A549 (cell line): ENCODE data around the gene PCDHA11. TPM values are rescaled to one million over a fixed set of nuclear protein-coding genes. Genes with fewer than 3 reads are reported as not detected.
"Not testable (repeated sequence)": the region's sequence is repeated elsewhere in the genome, so short reads cannot be mapped to it uniquely, and the experiment has no call there.

Source experiments
- ATAC-seq, 2 experiments: fragments of 200-7000 bp in 1 of 2; fragments of >200 bp in 1 of 2; cut with Nextera tagmentation in 1 of 2; cut with Tn5 transposase in 1 of 2; 3 replicates each; pipeline versions ENCODE4 v1.8.0 to v1.9.1; 2018 to 2020; ENCODE audit warnings: mild to moderate bottlenecking in 1 of 2, moderate library complexity in 1 of 2
- CTCF ChIA-PET: fragments of 300-600 bp; sonication (Branson Sonifier 250); formaldehyde crosslinking; extraction: SDS; loops from one replicate; lab custom pipeline; 2021; ENCODE audit warnings: antibody characterized with exemption, inconsistent platforms; lab: Yijun Ruan, JAX
- POLR2A ChIA-PET: fragments of 350-600 bp; formaldehyde crosslinking; extraction: SDS; loops from one replicate; lab custom pipeline; 2021; ENCODE audit warnings: antibody characterized with exemption, inconsistent platforms; lab: Yijun Ruan, JAX
- DNase-seq, 2 experiments: peaks; one replicate each; pipeline versions ENCODE4 v3.0.0 to v3.0.0-alpha.2; 2011 to 2016; ENCODE audit warnings: low read depth in 1 of 2, low spot score in 1 of 2
- FAIRE-seq: peaks from 2 replicates; lab custom pipeline; 2011; peaks lifted over from hg19 to GRCh38; lab: Jason Lieb, UNC
- H3K27ac ChIP-seq, 2 experiments: fragments of >200 bp; sonication (Bioruptor Twin); formaldehyde crosslinking; 3 replicates each; pipeline ENCODE4 v1.5.1; 2016 to 2017
- H3K4me1 ChIP-seq: fragments of >200 bp; sonication (Bioruptor Twin); formaldehyde crosslinking; 3 replicates; pipeline ENCODE4 v1.6.1; 2016
- H3K4me2 ChIP-seq: fragments of >200 bp; sonication (Bioruptor Twin); formaldehyde crosslinking; 3 replicates; pipeline ENCODE4 v1.6.1; 2016
- H3K4me3 ChIP-seq: fragments of >200 bp; sonication (Bioruptor Twin); formaldehyde crosslinking; 3 replicates; pipeline ENCODE4 v1.5.1; 2016
- H3K9me3 ChIP-seq: fragments of >200 bp; sonication (Bioruptor Twin); formaldehyde crosslinking; 3 replicates; pipeline ENCODE4 v1.6.1; 2016
- ATOH8 ChIP-seq: fragments of 250-450 bp; sonication (Bioruptor Pico); IDR thresholded peaks from 2 replicates; pipeline ENCODE4 v1.5.0; 2020; ENCODE audit warnings: low read depth, mild to moderate bottlenecking, moderate library complexity
- CTCF ChIP-seq: fragments of >200 bp; sonication (Bioruptor Twin); formaldehyde crosslinking; IDR thresholded peaks from 3 replicates; pipeline ENCODE4 v1.5.1; 2016
- ELK1 ChIP-seq: fragments of 150-350 bp; IDR thresholded peaks from 2 replicates; pipeline ENCODE4 v1.6.1; 2014; ENCODE audit warnings: low read depth, mild to moderate bottlenecking, low read length
- MYC ChIP-seq: IDR thresholded peaks from 2 replicates; pipeline ENCODE4 v1.6.1; 2012; ENCODE audit warnings: mild to moderate bottlenecking, inconsistent platforms, low read length, improper control_type of control experiment, borderline replicate concordance
- NFE2L2 ChIP-seq: fragments of 150-350 bp; conservative IDR thresholded peaks from 2 replicates; pipeline ENCODE4 v1.6.1; 2014; ENCODE audit warnings: low read length
- RAD21 ChIP-seq, 2 experiments: fragments of >200 bp in 1 of 2; sonication (Bioruptor Twin) in 1 of 2; formaldehyde crosslinking in 1 of 2; IDR thresholded peaks in 1 of 2; conservative IDR thresholded peaks in 1 of 2; 2 replicates in 1 of 2; 3 replicates in 1 of 2; pipeline ENCODE4 v1.6.1; 2012 to 2018; ENCODE audit warnings: inconsistent platforms in 1 of 2
- RFX5 ChIP-seq: fragments of 450-650 bp; IDR thresholded peaks from 2 replicates; pipeline ENCODE4 v1.7.1; 2014; ENCODE audit warnings: antibody characterized with exemption, mild to moderate bottlenecking, moderate library complexity
- SREBF2 ChIP-seq: fragments of 450-650 bp; IDR thresholded peaks from 2 replicates; pipeline ENCODE4 v1.6.1; 2014; ENCODE audit warnings: mild to moderate bottlenecking, moderate library complexity
- ZSCAN20 ChIP-seq: fragments of 250-450 bp; sonication (Bioruptor Pico); IDR thresholded peaks from 2 replicates; pipeline ENCODE4 v1.8.0; 2022; ENCODE audit warnings: mild to moderate bottlenecking, moderate library complexity
- WGBS: methylation state at CpG from one replicate; pipeline ENCODE4 v1.1.6; 2017; ENCODE audit errors: missing lambda C conversion rate; 5-methylcytosine and 5-hydroxymethylcytosine counted together
- polyA plus RNA-seq, 4 experiments: library from polyadenylated mRNA; depleted of rRNA in 3 of 4; stranded (reverse); fragments of >200 nt; fragmentation: RNase III in 1 of 4; extraction: RNeasy Plus Mini Kit Qiagen cat#74134 plus additional on column Dnase treatment in 1 of 4; gene quantifications; 2 replicates in 3 of 4; 3 replicates in 1 of 4; pipeline ENCODE4 v1.2.3, GENCODE V29; 2011 to 2017

Gene PCDHA11
- polyA plus RNA-seq, 2 of the 4 experiments (the other 2 are of a cell fraction), result 0.08 to 0.27 TPM

GRCh38 chr5:140827704-140828361 is 40.9 kb upstream of the PCDHA11 start, which contains the start of gene PCDHA6:
TSS of gene PCDHA6 (plus strand) at chr5:140827960. CDS start at chr5:140828092, 132 bp downstream.
- WGBS, result 62% methylated on average over 27 of the region's 27 CpGs
- Histone ChIP-seq H3K4me1 (no peaks in the 10 kb centered on the region), H3K27ac (no peak within 1 kb of the TSS), H3K9me3 (no peaks in the 10 kb centered on the region), H3K4me2 (no peak within 1 kb of the TSS), H3K4me3 (no peak within 1 kb of the TSS)
- ATAC-seq (no peak), DNase-seq (no peak), FAIRE-seq (no peak)
- no peak for TF ChIP-seq MYC
- no peak for TF ChIP-seq ATOH8 (CRISPR knock-in tag)
- no peak for TF ChIP-seq ZSCAN20 (CRISPR knock-in tag)
- ChIA-PET CTCF (interaction anchor here (0.6 to 0.9 kb wide), 3 partner anchors 19 to 395 kb away, joined by 3 read pairs; partner anchors contain the start of genes PCDHB13 and PCDHB14), POLR2A (no interaction called here)

GRCh38 chr5:140828362-140828737 is 40.4 kb upstream of the PCDHA11 start:
- FAIRE-seq, result no peak
- no peak for ATAC-seq
- Histone ChIP-seq H3K4me3 (no peak overlapping the region), H3K4me1 (no peaks in the 10 kb centered on the region), H3K9me3 (no peaks in the 10 kb centered on the region), H3K4me2 (no peak overlapping the region), H3K27ac (no peak overlapping the region)
- DNase-seq, result no peak
- TF ChIP-seq ELK1 (no peak), RFX5 (no peak), SREBF2 (no peak), MYC (no peak), NFE2L2 (no peak)
- CTCF ChIA-PET, result interaction anchor here (0.6 to 0.9 kb wide), 2 partner anchors 385 to 395 kb away, joined by 3 read pairs; partner anchors contain the start of genes PCDHB13 and PCDHB14
- POLR2A ChIA-PET, result no interaction called here
- 74% methylated on average over 18 of the region's 18 CpGs for WGBS

GRCh38 chr5:140829511-140830501 is 39.0 kb upstream of the PCDHA11 start:
- DNase-seq, ATAC-seq, POLR2A ChIA-PET, CTCF ChIA-PET, H3K4me1 ChIP-seq, H3K27ac ChIP-seq, H3K9me3 ChIP-seq, H3K4me3 ChIP-seq, FAIRE-seq, H3K4me2 ChIP-seq: not testable (repeated sequence)
- WGBS, result 88% methylated on average over 91 of the region's 106 CpGs

GRCh38 chr5:140833993-140834392 is 34.8 kb upstream of the PCDHA11 start, which contains the start of gene PCDHA7:
TSS of gene PCDHA7 (plus strand) at chr5:140834269. CDS start at chr5:140834384, 115 bp downstream.
- Histone ChIP-seq H3K4me2 (no peak within 1 kb of the TSS), H3K4me1 (no peaks in the 10 kb centered on the region), H3K9me3 (peaks cover 5% of the 10 kb centered on the region; the same call in 1 of the 3 replicates), H3K27ac (no peak within 1 kb of the TSS), H3K4me3 (no peak within 1 kb of the TSS)
- no peak for FAIRE-seq
- ChIA-PET POLR2A (no interaction called here), CTCF (interaction anchor here (1.7 to 2.2 kb wide), 2 partner anchors 13 to 207 kb away, joined by 5 to 7 read pairs; partner anchors contain the start of gene PCDHA5)
- TF ChIP-seq ZSCAN20 (CRISPR knock-in tag) (no peak), CTCF (peak; percentile 23; the same call in 2 of the 3 replicates), RAD21 (conservative IDR thresholded peaks at IDR 0.05 in 1 of 2, IDR thresholded peaks at IDR 0.05 in 1 of 2) (peak; percentile 23 to 43; a peak in 3 of 5 replicates)
- peak in 1 of 2 experiments; percentile 33 for DNase-seq
- 12% methylated on average over 8 of the region's 8 CpGs for WGBS
- ATAC-seq, result no peak

- FAIRE-seq (peak; percentile 51), ATAC-seq (peak in 1 of 2 experiments; percentile 47; a peak in 2 of 6 replicates)
- DNase-seq, H3K4me1 ChIP-seq, H3K4me3 ChIP-seq, H3K27ac ChIP-seq, H3K4me2 ChIP-seq, H3K9me3 ChIP-seq, POLR2A ChIA-PET: not testable (repeated sequence)
- CTCF ChIA-PET, result interaction anchor here (1.7 to 2.2 kb wide), 2 partner anchors 13 to 206 kb away, joined by 5 to 7 read pairs; partner anchors contain the start of gene PCDHA5
- WGBS, result 76% methylated on average over 27 of the region's 38 CpGs
Measured at GRCh38 chr5:140834439-140835008, 34.2 kb upstream of the PCDHA11 start.
